ENCODE data around the gene PYHIN1. TPM values are rescaled to one million over a fixed set of nuclear protein-coding genes. Genes with fewer than 3 reads are reported as not detected.

PYHIN1 gene
- total and polyA plus RNA-seq, 2 of the 8 experiments (the other 6 are each of a cell fraction or from before 2014, with no cell fraction given), result not detected

GRCh38 chr1:158952416-158952815 is 21.1 kb downstream of the PYHIN1 start:
- Histone ChIP-seq H3K27me3 (replicated peaks in 1 of 4; ENCODE audit: control insufficient read depth in 3 of 4, extremely low read depth in 1 of 4, insufficient read depth in 3 of 4, low read length in 3 of 4) (no peaks in the 10 kb centered on the region), H2BK15ac (ENCODE audit: low read length) (no peak overlapping the region)
- TF ChIP-seq PHF8 (conservative IDR thresholded peaks at IDR 0.05; ENCODE audit: low read depth, low read length), result no peak
- no peak for TF ChIP-seq POU5F1 (IDR thresholded peaks at IDR 0.05; ENCODE audit: low read depth, low read length)
- TF ChIP-seq POLR2A (IDR thresholded peaks at IDR 0.05; ENCODE audit: control extremely low read depth in 1 of 2, low read depth in 2 of 2, low read length in 2 of 2), result no peak
- no peak for TF ChIP-seq CTBP2 (IDR thresholded peaks at IDR 0.05; ENCODE audit: borderline replicate concordance, insufficient read depth, insufficient read length, low read length)
- no peak for TF ChIP-seq POLR2AphosphoS5 (IDR thresholded peaks at IDR 0.05; ENCODE audit: low read depth, low read length)
- no peak for TF ChIP-seq SIRT6 (IDR thresholded peaks at IDR 0.05; ENCODE audit: low read length)
- TF ChIP-seq TEAD4 (IDR thresholded peaks at IDR 0.05; ENCODE audit: low read depth, low read length), result no peak
- no peak for TF ChIP-seq KDM4A (IDR thresholded peaks at IDR 0.05; ENCODE audit: low read depth, low read length, severe bottlenecking)
- TF ChIP-seq KDM1A (IDR thresholded peaks at IDR 0.05; ENCODE audit: borderline replicate concordance, low read length), result no peak
- no peak for TF ChIP-seq SRF (IDR thresholded peaks at IDR 0.05; ENCODE audit: low read depth, low read length)
- no peak for TF ChIP-seq CREB1 (IDR thresholded peaks at IDR 0.05)
- TF ChIP-seq CEBPB (IDR thresholded peaks at IDR 0.05; ENCODE audit: low read depth, low read length), result no peak
- no peak for TF ChIP-seq TAF7 (optimal IDR thresholded peaks at IDR 0.05; ENCODE audit: borderline replicate concordance, low read depth, low read length)
- TF ChIP-seq SP4 (IDR thresholded peaks at IDR 0.05; ENCODE audit: low read length), result no peak
- TF ChIP-seq CHD1 (IDR thresholded peaks at IDR 0.05; ENCODE audit: low read depth, low read length), result no peak
- TF ChIP-seq USF2 (IDR thresholded peaks at IDR 0.05; ENCODE audit: low read length), result no peak

More at GRCh38 chr1:158952416-158952815, 21.1 kb downstream of the PYHIN1 start:
- Histone ChIP-seq H2AK5ac (ENCODE audit: low read depth, low read length) (no peak overlapping the region), H3K4me3 (ENCODE audit: extremely low read depth in 1 of 4, insufficient read depth in 2 of 4, low read depth in 3 of 4, low read length in 4 of 4) (no peak overlapping the region), H3K9ac (replicated peaks in 1 of 4; ENCODE audit: extremely low read depth in 1 of 4, low read depth in 3 of 4, low read length in 3 of 4) (no peak overlapping the region), H3K18ac (ENCODE audit: extremely low read depth, low read length) (no peak overlapping the region), H3K9me3 (ENCODE audit: insufficient read depth in 2 of 2, low read depth in 1 of 2, low read length in 1 of 2) (peaks cover 7 to 14% of the 10 kb centered on the region in 2 experiments), H4K8ac (ENCODE audit: extremely low read depth, insufficient read depth, low read length) (no peak overlapping the region), H3K4me2 (ENCODE audit: insufficient read depth in 1 of 2, low read depth in 2 of 2, low read length in 2 of 2) (no peak overlapping the region), H3K36me3 (ENCODE audit: control insufficient read depth in 2 of 4, insufficient read depth in 4 of 4, low read length in 3 of 4) (no peaks in the 10 kb centered on the region), H3K79me2 (ENCODE audit: control insufficient read depth in 1 of 2, insufficient read depth in 2 of 2, low read length in 2 of 2) (no peaks in the 10 kb centered on the region), H4K5ac (ENCODE audit: insufficient read length, low read depth, low read length) (no peak overlapping the region), H3K23me2 (ENCODE audit: low read depth, low read length) (no peaks in the 10 kb centered on the region), H3K4ac (replicated peaks; ENCODE audit: insufficient read length, low read depth, low read length) (no peak overlapping the region), H3K27ac (ENCODE audit: low read depth, low read length) (no peak overlapping the region), H2BK5ac (ENCODE audit: low read depth, low read length) (no peak overlapping the region), H3K23ac (ENCODE audit: insufficient read length) (no peak overlapping the region), H3K56ac (replicated peaks; ENCODE audit: insufficient read length, low read depth, low read length) (no peak overlapping the region), H4K91ac (replicated peaks; ENCODE audit: insufficient read length, low read length) (no peak overlapping the region), H2BK120ac (replicated peaks; ENCODE audit: low read depth, low read length) (no peak overlapping the region), H3K79me1 (ENCODE audit: low read depth, low read length) (no peaks in the 10 kb centered on the region), H3K14ac (ENCODE audit: insufficient read length) (no peak overlapping the region), H2AFZ (ENCODE audit: low read length) (no peak overlapping the region), H4K20me1 (replicated peaks in 1 of 2; ENCODE audit: control insufficient read depth in 1 of 2, insufficient read depth in 2 of 2, low read length in 2 of 2) (no peaks in the 10 kb centered on the region), H2BK20ac (ENCODE audit: low read length) (no peak overlapping the region), H2BK12ac (ENCODE audit: low read depth, low read length) (no peak overlapping the region), H3K4me1 (replicated peaks in 1 of 4; ENCODE audit: control insufficient read depth in 3 of 4, insufficient read depth in 4 of 4, low read length in 3 of 4) (no peaks in the 10 kb centered on the region)
- 93% methylated on average over 9 of the region's 9 CpGs; no CpG with 5 or more reads in 1 of the 2 experiments for WGBS, 2 experiments (ENCODE audit: extremely low coverage in 1 of 2, insufficient coverage in 1 of 2, insufficient read length in 1 of 2, insufficient replicate concordance in 2 of 2, low coverage in 1 of 2, low lambda C conversion rate in 2 of 2, missing lambda C conversion rate in 1 of 2)
- ChIA-PET POLR2A (ENCODE audit: partially characterized antibody) (interaction anchor here (0.6 kb wide), 1 partner anchor 207 kb away, joined by 3 read pairs; no protein-coding TSS in a partner anchor), CTCF (ENCODE audit: partially characterized antibody) (no interaction called here)
- FAIRE-seq (no peak), DNase-seq (ENCODE audit: low read depth in 1 of 2, low spot score in 2 of 2) (no peak)

Measured in H1 (cell line).